Activated CD4-positive, alpha-beta T cell treated with anti-CD3 and anti-CD28 coated beads, Interleukin-2, Interleukin-4, amounts not matched to agents 100 ng/mL and 50 ng/mL, durations not matched to agents 16 hours and 8 hours (primary cell): Measurements from ENCODE around the gene SPACA4.

Source experiments
- DNase-seq: peaks from one replicate; pipeline ENCODE4 v3.0.0-alpha.2; 2020; ENCODE audit warnings: low spot score

The SPACA4 gene

DNA sequence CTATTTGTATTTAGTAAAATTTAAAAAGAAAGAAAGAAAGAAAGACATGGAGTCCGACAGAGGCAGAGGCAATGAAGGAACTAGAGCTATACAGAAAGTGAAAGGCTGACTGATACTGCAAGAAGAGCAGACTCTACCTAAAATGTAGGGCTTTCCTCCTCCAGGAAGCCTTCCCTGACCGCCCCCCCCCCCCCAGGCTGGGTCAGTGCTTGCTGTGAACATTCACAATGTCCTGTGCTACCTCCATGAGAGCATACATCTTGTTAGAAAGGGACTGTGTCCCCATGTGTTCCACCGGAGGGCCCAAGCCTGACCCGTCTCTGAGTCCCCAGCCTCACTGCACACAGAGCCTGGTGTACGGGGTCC lies 45.1 kb downstream of the SPACA4 start:
- DNase-seq: no peak

DNA sequence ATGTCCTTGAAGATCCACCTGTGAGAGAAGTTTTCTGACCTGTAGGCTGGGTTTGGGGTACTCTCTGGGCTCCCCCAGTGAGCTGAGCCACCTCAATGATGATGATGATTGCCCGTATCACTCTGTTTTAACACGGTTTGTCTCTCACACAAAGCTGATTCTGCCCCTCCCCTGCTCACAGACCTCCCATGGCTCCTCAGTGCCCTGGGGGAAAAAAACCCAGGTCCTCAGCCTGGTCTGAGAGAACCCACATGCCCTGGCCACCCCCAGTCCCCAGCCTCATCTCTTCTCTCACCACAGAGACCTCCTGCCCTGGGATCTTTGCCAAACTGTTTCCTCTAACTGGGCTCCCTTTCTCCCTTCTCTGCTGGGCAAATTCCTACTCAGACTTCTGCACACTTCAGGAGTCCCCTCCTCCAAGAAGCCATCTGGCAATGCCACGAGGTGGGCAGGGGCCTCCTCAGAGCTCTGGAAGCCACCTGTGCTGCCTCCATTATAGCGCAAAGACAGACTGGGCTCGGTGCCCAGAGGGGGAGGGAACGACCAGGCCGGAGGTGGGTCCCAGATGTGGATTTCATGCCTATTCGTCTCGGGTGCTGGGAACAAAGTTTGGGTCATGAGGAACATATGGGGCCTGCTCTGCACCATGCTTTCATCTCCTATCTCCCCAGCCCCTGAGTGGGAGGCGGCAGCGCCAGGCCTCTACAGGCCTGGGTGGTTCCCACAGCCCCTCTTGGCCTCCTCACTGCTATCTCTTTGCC lies 47.9 kb downstream of the SPACA4 start:
- no peak for DNase-seq

DNA sequence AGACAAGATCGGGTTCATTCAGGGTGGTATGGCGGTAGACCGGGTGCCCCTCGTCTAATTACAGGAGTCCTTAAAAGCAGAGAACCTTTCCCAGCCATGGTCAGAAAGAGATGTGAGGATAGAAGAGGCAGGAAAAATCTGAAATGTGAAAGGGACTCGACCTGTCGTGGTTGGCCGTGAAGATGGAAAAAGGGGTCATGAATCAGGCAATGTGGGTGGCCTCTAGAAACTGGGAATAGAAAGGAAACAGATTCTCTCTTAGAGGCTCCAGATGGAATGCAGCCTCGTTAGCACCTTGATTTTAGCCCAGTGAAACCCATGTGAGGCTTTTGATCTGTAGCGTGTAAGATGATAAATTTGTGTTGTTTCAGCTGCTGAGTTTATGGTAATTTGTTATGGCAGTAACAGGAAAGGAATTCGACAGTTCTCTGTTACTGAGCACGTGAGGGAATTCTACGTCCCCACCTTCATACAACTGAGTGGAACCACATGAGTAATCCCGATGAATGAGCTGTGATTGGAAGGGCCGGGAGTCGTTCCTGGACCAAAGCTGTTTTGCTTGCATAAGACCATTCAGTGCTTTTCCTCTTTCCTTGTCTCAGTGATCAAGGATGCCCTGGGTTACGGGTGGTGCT lies 50.4 kb downstream of the SPACA4 start:
- DNase-seq: no peak
